Fibroblast of lung (primary cell): ENCODE results near the gene ASIC3. TPM values are rescaled to one million over a fixed set of nuclear protein-coding genes. Genes with fewer than 3 reads are reported as not detected.
"Not testable (repeated sequence)": the region's sequence is repeated elsewhere in the genome, so short reads cannot be mapped to it uniquely, and the experiment has no call there.

ENCODE experiments used
- DNase-seq, 2 donors: peaks; one replicate each; pipeline versions ENCODE4 v3.0.0 to v3.0.0-alpha.2; 2010; ENCODE audit warnings: low read depth in 2 of 2
- H2AFZ ChIP-seq: 2 replicates; pipeline ENCODE4 v1.5.1; 2012; ENCODE audit warnings: low read length, control low read depth, inconsistent platforms
- H3K27ac ChIP-seq: 2 replicates; pipeline ENCODE4 v1.5.1; 2011; ENCODE audit warnings: low read length, control low read depth; ENCODE audit not compliant: insufficient read depth
- H3K27me3 ChIP-seq: 2 replicates; pipeline ENCODE4 v1.5.1; 2011; ENCODE audit warnings: mild to moderate bottlenecking, low read length; ENCODE audit not compliant: control insufficient read depth, insufficient read depth
- H3K36me3 ChIP-seq: 2 replicates; pipeline ENCODE4 v1.5.1; 2011; ENCODE audit warnings: low read length; ENCODE audit not compliant: control insufficient read depth, insufficient read depth
- H3K4me1 ChIP-seq: 2 replicates; pipeline ENCODE4 v1.5.1; 2011; ENCODE audit warnings: low read length; ENCODE audit not compliant: control insufficient read depth, insufficient read depth; ENCODE audit errors: extremely low read depth
- H3K4me2 ChIP-seq: 2 replicates; pipeline ENCODE4 v1.5.1; 2011; ENCODE audit warnings: low read length, control low read depth; ENCODE audit not compliant: insufficient read depth; ENCODE audit errors: extremely low read depth
- H3K4me3 ChIP-seq, 4 experiments: fragments of 200-600 bp in 1 of 4; sonication (generic) in 1 of 4; replicated peaks in 1 of 4; 2 replicates each; pipeline ENCODE4 v1.5.1; 2011 to 2016; ENCODE audit warnings: low read length in 4 of 4, low read depth in 3 of 4, mild to moderate bottlenecking in 3 of 4, control low read depth in 2 of 4, inconsistent platforms in 1 of 4, mixed read lengths in 1 of 4; ENCODE audit not compliant: insufficient read depth in 1 of 4; ENCODE audit errors: control extremely low read depth in 1 of 4
- H3K79me2 ChIP-seq: 2 replicates; pipeline ENCODE4 v1.5.1; 2012; ENCODE audit warnings: mild to moderate bottlenecking, low read length, inconsistent platforms; ENCODE audit not compliant: control insufficient read depth, insufficient read depth
- H3K9ac ChIP-seq: 2 replicates; pipeline ENCODE4 v1.5.1; 2011; ENCODE audit warnings: mild to moderate bottlenecking, low read length, control low read depth; ENCODE audit not compliant: insufficient read depth
- H3K9me3 ChIP-seq: 2 replicates; pipeline ENCODE4 v1.5.1; 2012; ENCODE audit warnings: low read depth, low read length; ENCODE audit not compliant: control insufficient read depth, insufficient read depth
- H4K20me1 ChIP-seq: 2 replicates; pipeline ENCODE4 v1.5.1; 2011; ENCODE audit warnings: low read length; ENCODE audit not compliant: control insufficient read depth, insufficient read depth; ENCODE audit errors: extremely low read depth
- EZH2 ChIP-seq: IDR thresholded peaks from 2 replicates; pipeline ENCODE4 v1.5.1; 2012; ENCODE audit warnings: low read length, control low read depth, mild to moderate bottlenecking; ENCODE audit errors: missing control alignments
- polyA plus RNA-seq, 2 donors: library from polyadenylated mRNA; depleted of rRNA in 1 of 2; stranded (reverse) in 1 of 2; unstranded in 1 of 2; fragments of >200 nt; gene quantifications; 2 replicates each; pipeline ENCODE4 v1.2.1, GENCODE V29; 2011 to 2012; ENCODE audit warnings: missing spikeins in 1 of 2
- total RNA-seq: library from RNA; depleted of rRNA; stranded (reverse); fragments of >200 nt; gene quantifications from 2 replicates; pipeline ENCODE4 v1.2.1, GENCODE V29; 2014
- TF ChIP-seq, protein P1 (sequence below), 2 donors: IDR thresholded peaks in 1 of 2; conservative IDR thresholded peaks in 1 of 2; 1 replicate in 1 of 2; 2 replicates in 1 of 2; pipeline ENCODE4 v1.5.1; 2011 to 2012; ENCODE audit warnings: low read length in 2 of 2, control low read depth in 1 of 2, inconsistent platforms in 1 of 2, low read depth in 1 of 2, mild to moderate bottlenecking in 1 of 2

Gene ASIC3
- total and polyA plus RNA-seq, 2 donors (not counting 1 experiment from before 2014, with no cell fraction given): 0.07 to 0.17 TPM

DNA sequence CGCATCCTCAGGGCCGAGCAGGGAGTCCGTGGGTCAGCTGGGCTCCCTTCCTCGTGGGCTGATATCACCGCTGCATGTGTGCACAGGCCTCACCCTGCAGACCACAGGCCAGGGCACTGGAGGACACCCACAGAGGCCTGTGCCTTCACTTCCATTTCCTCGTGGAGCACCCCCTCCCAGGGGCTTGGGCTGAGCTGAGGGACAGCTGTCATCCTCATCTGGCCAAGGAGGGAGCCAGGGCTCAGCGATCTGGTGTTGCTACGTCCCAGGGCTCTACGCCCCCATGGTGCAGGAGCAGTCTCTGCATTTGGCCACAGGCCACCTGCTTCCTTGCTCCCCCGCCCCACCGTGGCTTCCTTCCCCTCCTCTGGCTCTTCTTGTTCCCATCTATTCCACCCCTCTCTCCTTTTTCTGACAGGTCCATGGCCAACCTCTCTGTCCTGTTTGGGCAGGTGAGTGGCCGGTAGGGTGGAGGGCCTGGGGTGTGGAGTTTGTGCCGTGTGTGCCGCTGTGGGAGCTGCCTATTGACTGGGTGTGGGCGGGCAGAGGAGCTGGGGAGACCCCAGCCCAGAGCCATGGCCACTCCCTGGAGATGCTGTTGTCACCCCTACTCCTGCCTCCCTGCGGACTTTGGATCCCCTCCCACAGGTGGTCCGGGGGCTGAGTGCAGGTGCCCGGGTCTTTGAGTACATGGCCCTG, 8.3 kb upstream of the ASIC3 start:
- Histone ChIP-seq H4K20me1 (no peaks in the 10 kb centered on the region), H2AFZ (no peak overlapping the region), H3K9ac (no peak overlapping the region), H3K4me2 (no peak overlapping the region), H3K27me3 (no peaks in the 10 kb centered on the region), H3K79me2 (no peaks in the 10 kb centered on the region), H3K4me3 (no peak overlapping the region), H3K4me1 (peaks cover 20% of the 10 kb centered on the region), H3K9me3 (no peaks in the 10 kb centered on the region), H3K27ac (no peak overlapping the region), H3K36me3 (peaks cover 16% of the 10 kb centered on the region)
- TF ChIP-seq EZH2: no peak
- TF ChIP-seq, protein P1, sequence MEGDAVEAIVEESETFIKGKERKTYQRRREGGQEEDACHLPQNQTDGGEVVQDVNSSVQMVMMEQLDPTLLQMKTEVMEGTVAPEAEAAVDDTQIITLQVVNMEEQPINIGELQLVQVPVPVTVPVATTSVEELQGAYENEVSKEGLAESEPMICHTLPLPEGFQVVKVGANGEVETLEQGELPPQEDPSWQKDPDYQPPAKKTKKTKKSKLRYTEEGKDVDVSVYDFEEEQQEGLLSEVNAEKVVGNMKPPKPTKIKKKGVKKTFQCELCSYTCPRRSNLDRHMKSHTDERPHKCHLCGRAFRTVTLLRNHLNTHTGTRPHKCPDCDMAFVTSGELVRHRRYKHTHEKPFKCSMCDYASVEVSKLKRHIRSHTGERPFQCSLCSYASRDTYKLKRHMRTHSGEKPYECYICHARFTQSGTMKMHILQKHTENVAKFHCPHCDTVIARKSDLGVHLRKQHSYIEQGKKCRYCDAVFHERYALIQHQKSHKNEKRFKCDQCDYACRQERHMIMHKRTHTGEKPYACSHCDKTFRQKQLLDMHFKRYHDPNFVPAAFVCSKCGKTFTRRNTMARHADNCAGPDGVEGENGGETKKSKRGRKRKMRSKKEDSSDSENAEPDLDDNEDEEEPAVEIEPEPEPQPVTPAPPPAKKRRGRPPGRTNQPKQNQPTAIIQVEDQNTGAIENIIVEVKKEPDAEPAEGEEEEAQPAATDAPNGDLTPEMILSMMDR (conservative IDR thresholded peaks at IDR 0.05 in 1 of 2, IDR thresholded peaks at IDR 0.05 in 1 of 2; ENCODE audit: low read depth in 1 of 2, low read length in 2 of 2): no peak
- DNase-seq: no peak

- Histone ChIP-seq H3K9ac (no peak overlapping the region), H3K9me3 (no peaks in the 10 kb centered on the region), H3K4me3 (no peak overlapping the region), H3K27ac (no peak overlapping the region), H3K4me2 (no peak overlapping the region), H2AFZ (no peak overlapping the region), H3K4me1 (peaks cover 20% of the 10 kb centered on the region), H4K20me1 (no peaks in the 10 kb centered on the region), H3K79me2 (no peaks in the 10 kb centered on the region), H3K36me3 (peaks cover 14% of the 10 kb centered on the region), H3K27me3 (no peaks in the 10 kb centered on the region)
- TF ChIP-seq EZH2: no peak
- TF ChIP-seq, protein P1 (conservative IDR thresholded peaks at IDR 0.05 in 1 of 2, IDR thresholded peaks at IDR 0.05 in 1 of 2; ENCODE audit: low read depth in 1 of 2, low read length in 2 of 2): no peak
- no peak for DNase-seq
Observed at GRCh38 chr7:151040616-151041375, 7.5 kb upstream of the ASIC3 start.

GRCh38 chr7:151043449-151043848, 4.9 kb upstream of the ASIC3 start:
- not testable (repeated sequence) for H3K4me2 ChIP-seq, DNase-seq, H2AFZ ChIP-seq, H3K27ac ChIP-seq, H3K9ac ChIP-seq, H3K36me3 ChIP-seq, H3K9me3 ChIP-seq, H4K20me1 ChIP-seq, H3K79me2 ChIP-seq, H3K27me3 ChIP-seq, H3K4me3 ChIP-seq
- H3K4me1 ChIP-seq: peaks cover 19% of the 10 kb centered on the region
